ENCODE data around the gene CARD19. TPM values are rescaled to one million over a fixed set of nuclear protein-coding genes. Genes with fewer than 3 reads are reported as not detected.
A peak's percentile ranks its signal among the peaks of the same experiment; 100 is the strongest.

The CARD19 gene
- 221 TPM for total RNA-seq

- peak in 1 of 3 donors; percentile 38 for DNase-seq (ENCODE audit: low read depth in 2 of 3, low spot score in 2 of 3)
These were observed at the start of gene CARD19 for GRCh38 chr9:93096131-93096802. Gene CARD19 (plus strand): TSS chr9:93096217. CDS start chr9:93096346, 129 bp downstream.

GRCh38 chr9:93048566-93049448 is 47.2 kb upstream of the CARD19 start:
- no peak for DNase-seq (ENCODE audit: low read depth in 2 of 3, low spot score in 2 of 3)

DNA sequence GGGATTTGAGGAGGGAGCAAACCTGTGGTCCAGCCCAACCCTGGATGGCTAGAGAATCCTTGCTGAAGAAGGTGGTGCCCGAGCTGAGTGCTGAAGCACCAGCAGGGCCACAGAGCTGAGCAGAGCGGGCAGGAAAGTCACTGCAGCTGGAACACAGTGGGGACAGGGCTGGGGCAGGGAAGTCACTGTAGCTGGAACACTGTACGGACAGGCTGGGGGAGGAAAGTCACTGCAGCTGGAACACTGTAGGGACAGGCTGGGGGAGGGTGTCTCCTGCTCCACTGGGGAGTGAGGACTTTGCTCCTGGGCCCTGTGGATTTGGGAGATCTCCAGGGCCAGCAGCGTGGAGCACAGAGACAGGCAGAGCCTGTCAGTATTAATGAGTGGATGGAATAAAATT is 46.5 kb upstream of the CARD19 start:
- DNase-seq (ENCODE audit: low read depth in 2 of 3, low spot score in 2 of 3), result no peak

DNA sequence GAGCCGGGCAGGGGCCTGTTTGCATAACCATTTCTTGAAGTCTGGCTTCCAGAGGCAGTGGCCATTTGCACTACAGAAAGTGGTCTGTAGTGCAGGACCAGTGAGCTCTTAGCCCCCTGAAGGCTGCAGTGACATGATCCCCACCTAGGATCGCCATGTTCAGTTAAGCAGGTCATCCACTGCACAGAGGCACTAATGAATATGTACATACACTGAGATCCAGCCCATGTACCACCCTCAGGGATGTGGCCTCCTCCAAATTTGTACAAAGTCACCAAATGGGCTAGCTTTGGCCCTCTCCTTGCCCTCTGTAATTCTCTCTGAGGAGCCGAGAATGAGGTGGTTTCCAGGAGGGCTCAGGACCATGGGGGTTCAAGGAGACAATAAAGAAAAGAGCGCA is 45.8 kb upstream of the CARD19 start:
- DNase-seq (ENCODE audit: low read depth in 2 of 3, low spot score in 2 of 3), result no peak

DNA sequence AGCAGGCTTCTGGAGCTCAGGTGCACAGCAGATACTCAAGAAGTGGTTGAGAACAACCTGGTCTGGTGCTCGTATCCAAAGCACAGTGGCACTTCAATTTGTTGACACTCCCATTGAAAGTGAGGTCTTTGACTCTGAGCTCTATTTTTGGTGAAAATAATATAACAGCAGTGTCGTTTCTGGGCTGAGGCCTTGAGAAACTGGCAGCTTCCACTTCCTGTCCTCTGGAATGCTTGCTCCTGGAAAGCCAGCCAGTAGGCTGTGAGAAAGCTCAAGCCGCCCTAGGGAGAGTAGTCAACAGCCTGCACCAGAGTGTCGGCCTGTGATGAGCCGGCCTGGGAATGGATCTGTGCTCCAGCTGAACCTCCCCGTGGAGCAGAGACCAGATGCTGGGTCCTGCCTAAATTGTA is 44.3 kb upstream of the CARD19 start:
- DNase-seq (ENCODE audit: low read depth in 2 of 3, low spot score in 2 of 3), result no peak

- peak in 1 of 3 donors; percentile 58 for DNase-seq (ENCODE audit: low read depth in 2 of 3, low spot score in 2 of 3)
These were observed 43.1 kb upstream of the CARD19 start for GRCh38 chr9:93052791-93053540.

DNA sequence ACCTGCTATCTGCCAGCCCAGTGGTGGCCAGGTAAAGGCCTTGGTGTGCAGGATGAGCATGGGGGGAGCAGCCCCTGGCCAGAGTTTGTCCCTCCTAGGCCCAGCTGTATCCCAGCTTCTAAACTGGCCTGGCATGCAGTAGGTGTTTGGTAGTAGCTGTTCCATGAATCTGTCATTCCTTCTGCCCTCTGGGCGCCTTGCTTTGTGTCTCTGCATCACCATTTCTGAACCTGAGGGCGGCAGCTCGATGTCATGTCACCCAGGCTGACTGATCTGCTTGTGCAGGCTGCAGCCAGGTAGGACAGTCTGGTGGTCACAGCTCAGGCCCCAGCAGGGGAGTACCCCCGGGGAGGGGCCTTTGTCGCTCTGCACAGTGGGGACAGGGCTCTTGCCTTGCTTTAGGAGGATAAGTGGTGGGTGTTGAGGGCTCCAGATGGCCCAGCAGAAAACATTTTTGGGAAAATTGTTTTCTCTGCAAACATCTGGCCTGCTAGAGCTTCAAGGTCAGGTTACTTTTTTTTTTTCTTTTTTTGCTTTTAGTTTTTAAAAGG is 42.2 kb upstream of the CARD19 start:
- no peak for DNase-seq (ENCODE audit: low read depth in 2 of 3, low spot score in 2 of 3)

- no peak for DNase-seq (ENCODE audit: low read depth in 2 of 3, low spot score in 2 of 3)
These were observed 41.0 kb upstream of the CARD19 start for GRCh38 chr9:93054758-93055704.

DNA sequence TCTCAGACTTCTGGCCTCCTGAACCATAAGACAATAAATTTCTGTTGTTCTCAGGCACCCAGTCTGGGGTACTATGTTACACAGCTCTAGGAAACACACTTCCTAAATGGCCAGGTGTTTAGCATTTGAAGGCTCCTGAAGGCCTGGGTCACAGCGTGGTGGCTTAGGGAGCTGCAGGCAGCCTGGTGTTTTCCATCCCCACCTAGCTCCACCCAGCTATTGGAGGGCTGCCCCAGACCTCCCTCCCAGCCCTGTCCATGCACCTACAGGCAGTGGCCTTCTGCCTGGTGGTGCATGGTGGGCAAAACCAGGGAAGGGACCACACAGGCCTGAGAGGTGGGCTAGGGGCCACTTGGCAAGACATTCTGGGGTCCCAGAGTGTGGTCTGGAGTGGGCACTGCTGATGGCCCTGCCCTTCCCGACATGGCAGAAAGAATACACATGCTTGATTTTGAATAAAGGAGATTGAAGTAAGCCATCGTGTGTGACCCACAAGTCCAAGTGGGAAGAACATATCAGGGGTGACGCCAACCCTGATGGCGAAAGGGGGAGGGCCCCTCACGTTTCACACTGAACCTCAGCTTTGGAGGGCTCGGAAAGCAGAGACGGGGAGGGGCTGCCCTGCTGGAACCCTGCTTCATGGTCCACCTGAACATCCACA is 38.8 kb upstream of the CARD19 start:
- peak in 1 of 3 donors; percentile 54 for DNase-seq (ENCODE audit: low read depth in 2 of 3, low spot score in 2 of 3)

- no peak for DNase-seq (ENCODE audit: low read depth in 2 of 3, low spot score in 2 of 3)
These were observed 38.2 kb upstream of the CARD19 start for GRCh38 chr9:93057703-93058354.

DNA sequence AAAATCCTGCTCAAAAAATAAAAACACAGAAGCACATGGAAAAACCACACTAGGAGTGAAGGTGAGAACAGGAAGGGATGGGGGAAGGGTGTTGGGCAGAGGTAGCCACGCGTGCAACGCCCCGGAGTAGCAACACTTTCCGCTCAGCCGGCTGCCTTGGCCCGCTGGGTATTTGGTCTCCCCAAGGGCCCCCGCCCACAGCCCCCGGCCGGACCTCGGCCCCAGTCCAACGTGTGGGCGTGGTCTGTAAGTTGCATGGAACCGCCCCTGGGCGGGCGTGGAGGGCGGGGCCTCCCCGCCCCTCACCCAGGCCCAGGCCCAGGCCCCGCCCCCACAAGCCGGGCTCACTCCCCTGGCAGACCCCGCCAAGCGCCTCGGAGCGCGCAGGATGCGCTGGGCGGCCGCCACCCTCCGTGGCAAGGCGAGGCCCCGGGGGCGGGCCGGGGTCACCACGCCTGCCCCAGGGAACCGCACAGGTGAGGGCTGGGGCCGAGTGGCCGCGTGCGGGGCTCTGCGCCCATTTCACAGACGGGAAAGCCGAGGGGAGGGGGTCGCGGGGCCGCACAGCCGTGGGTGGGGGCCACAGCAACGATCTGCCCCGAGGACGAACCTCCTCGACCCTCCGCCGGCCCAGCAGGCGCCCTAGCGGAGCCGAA is 37.5 kb upstream of the CARD19 start, which contains the start of gene SUSD3:
Gene SUSD3, plus strand, starts transcription at position 347 of the 656 bp plus-strand sequence. Its CDS starts 42 bp downstream, at position 389.
- peak; percentile 49 to 71 (median 65) for DNase-seq (ENCODE audit: low read depth in 2 of 3, low spot score in 2 of 3)

DNA sequence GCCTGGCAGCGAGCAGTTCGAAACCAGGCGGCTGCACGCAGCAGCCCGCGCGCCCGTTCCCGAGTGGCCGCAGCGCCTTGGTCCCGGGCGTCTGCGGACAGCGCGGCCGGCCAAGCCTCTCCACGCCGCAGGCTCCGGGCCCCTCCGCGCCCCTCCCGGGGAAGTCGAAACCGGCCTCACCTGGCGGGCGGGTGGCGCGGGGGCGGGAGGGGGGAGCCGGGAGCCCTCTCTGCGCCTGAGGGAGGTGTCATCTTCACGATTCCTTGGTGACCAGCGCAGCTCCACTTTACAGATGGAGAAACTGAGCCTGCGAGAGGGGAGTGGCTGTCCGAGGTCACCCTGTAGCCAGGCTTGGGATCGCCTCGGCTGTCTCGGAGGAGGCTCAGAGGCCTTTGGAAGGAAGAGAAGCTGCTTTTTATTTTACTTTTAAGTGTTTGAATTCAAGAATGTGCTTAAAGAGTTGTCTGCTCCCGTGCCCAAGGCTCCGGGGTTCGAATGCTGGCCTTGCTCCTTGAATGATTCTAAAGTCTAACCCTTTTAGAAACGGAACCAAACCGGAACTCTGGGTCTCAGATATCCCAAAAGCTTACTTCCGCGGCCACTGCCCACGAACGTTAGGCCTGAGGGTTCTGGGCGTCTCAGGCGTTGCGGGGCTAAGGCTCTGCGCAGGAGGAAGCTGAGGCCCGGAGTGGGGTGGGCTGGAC is 36.9 kb upstream of the CARD19 start:
- DNase-seq (ENCODE audit: low read depth in 2 of 3, low spot score in 2 of 3), result peak in 2 of 3 donors; percentile 65 to 73

DNA sequence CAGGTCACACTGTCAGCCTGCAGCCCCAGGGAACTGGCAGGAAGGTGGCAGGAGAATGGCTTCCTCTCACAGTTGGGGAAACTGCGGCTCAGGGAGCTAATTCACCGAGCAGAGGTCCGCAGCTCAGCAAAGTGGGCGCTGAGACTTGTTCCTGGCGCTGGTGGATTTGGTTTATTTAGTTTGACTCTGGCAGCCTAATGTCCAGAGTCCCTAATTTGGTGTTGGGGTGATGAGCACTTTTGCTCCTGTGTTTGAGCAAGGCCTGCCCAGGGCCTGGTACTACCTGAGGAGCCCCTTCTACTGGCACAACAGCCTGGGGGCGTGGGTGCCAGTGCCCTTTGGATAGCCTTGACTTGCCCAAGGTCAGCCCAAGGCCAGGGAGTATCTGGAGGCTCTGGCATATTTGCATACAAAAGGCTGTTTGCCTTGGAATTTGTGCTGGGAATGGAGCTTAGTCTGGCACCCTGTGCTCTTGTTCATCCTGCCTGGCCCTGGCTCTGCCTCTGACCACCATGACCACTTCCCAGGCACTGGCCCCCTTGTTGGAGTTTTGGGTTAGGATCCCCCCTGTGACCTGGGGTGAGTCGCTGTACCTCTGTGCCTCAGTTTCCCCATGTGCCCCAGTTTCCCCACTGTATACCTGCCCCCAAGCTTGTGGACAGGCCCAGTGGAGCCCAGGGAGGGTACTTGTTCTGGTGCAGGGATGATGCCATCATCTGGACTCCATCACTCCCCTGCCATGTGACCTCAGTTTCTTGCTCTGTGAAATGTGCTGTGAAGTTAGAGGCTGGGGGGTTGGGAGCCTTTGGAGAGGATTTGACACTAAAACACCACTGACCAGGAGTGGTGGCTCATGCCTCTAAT is 36.1 kb upstream of the CARD19 start:
- DNase-seq (ENCODE audit: low read depth in 2 of 3, low spot score in 2 of 3), result no peak

DNA sequence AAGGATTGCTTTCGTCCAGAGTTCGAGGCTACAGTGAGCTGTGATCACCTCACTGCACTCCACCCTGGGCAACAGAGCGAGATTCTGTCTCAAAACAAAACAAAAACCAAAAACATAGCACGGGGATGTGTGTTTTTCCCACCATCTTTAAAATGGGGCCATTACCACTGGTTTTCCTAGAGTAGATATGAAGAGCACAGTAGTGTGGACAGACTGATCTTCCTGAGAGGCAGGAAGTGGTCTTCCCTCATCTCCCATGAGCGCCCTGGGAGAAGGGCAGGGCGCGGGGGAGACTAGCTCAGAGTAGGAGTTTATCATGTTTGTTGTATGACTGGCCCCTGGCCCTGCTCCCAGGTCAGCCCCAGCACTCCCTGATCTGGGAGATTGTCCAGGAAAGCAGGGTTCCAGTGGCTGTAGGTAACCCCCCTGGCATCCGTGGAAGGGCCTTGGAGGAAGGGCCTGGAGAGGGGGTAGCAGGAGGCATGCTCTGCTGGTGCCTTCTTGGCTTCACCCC is 35.2 kb upstream of the CARD19 start:
- no peak for DNase-seq (ENCODE audit: low read depth in 2 of 3, low spot score in 2 of 3)

DNA sequence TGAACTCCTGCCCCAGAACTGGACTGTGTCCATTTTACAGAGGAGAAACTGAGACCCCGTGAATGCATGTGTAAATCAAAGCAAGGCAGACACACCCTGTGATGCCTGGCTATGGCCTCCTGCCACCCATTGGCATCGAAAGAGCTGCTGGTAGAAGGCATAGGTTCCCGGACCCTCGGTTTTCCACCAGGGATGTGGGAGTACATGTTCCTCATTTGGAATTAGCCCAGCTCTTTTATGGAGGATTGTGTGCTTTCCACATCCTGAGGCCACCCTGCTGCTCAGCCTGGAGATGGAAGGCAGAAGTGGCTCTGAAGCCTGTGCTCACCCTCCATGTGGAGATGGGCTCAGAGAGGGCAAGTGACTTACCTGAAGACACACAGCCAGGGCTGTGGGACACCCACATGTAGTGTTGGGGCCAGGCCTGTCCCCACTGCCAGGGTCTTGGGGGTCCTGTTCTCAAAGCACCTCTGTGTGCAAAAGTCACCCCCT is 34.7 kb upstream of the CARD19 start:
- DNase-seq (ENCODE audit: low read depth in 2 of 3, low spot score in 2 of 3), result no peak
